Endothelial cell of umbilical vein (primary cell): ENCODE data around the gene S1PR5. TPM values are rescaled to one million over a fixed set of nuclear protein-coding genes. Genes with fewer than 3 reads are reported as not detected.

Experiments used
- BruUV-seq: library from RNA; stranded (reverse); fragments of 400-500 nt; replicated peaks from 2 replicates; lab custom pipeline; 2021; lab: Mats Ljungman, UMichigan
- CTCF ChIA-PET: fragments of 300-600, 350-600 bp; sonication (Branson Sonifier 250); formaldehyde crosslinking; loops from one replicate; lab custom pipeline; 2021; ENCODE audit warnings: antibody characterized with exemption, inconsistent platforms; lab: Charles Lee
- POLR2A ChIA-PET: fragments of 300-600, 350-600 bp; sonication (Branson Sonifier 250); formaldehyde crosslinking; loops from one replicate; lab custom pipeline; 2021; ENCODE audit warnings: antibody characterized with exemption, inconsistent platforms; lab: Charles Lee
- DNase-seq: peaks from one replicate; pipeline ENCODE4 v3.0.0-alpha.2; 2011; ENCODE audit warnings: low read depth, low spot score
- FAIRE-seq: peaks from 2 replicates; lab custom pipeline; 2011; peaks lifted over from hg19 to GRCh38; lab: Jason Lieb, UNC
- H2AFZ ChIP-seq: 2 replicates; pipeline ENCODE4 v1.6.0; 2012; ENCODE audit warnings: low read depth, low read length, control low read depth, inconsistent platforms
- H3K27ac ChIP-seq: 2 replicates; pipeline ENCODE4 v1.5.1; 2011; ENCODE audit warnings: low read depth, mild to moderate bottlenecking, control low read depth, low read length, moderate library complexity; ENCODE audit not compliant: insufficient read depth
- H3K27me3 ChIP-seq, 2 experiments: 2 replicates each; pipeline versions ENCODE4 v1.6.0 to v1.6.1; 2011; ENCODE audit warnings: low read length in 2 of 2, mixed read lengths in 1 of 2; ENCODE audit not compliant: control insufficient read depth in 2 of 2, insufficient read depth in 2 of 2
- H3K36me3 ChIP-seq, 2 experiments: 2 replicates in 1 of 2; 3 replicates in 1 of 2; pipeline ENCODE4 v1.5.1; 2011; ENCODE audit warnings: low read length in 2 of 2, mild to moderate bottlenecking in 1 of 2, moderate library complexity in 1 of 2; ENCODE audit not compliant: control insufficient read depth in 2 of 2, insufficient read depth in 2 of 2; ENCODE audit errors: extremely low read depth in 1 of 2
- H3K4me1 ChIP-seq: 3 replicates; pipeline ENCODE4 v1.5.1; 2011; ENCODE audit warnings: mild to moderate bottlenecking, low read length; ENCODE audit not compliant: control insufficient read depth, insufficient read depth; ENCODE audit errors: extremely low read depth
- H3K4me2 ChIP-seq: 2 replicates; pipeline ENCODE4 v1.6.1; 2011; ENCODE audit warnings: low read length, control low read depth, mixed read lengths; ENCODE audit not compliant: insufficient read depth
- H3K4me3 ChIP-seq, 3 experiments: fragments of 200-600 bp in 1 of 3; sonication (generic), shearing (Covaris generic) in 1 of 3; replicated peaks in 1 of 3; 2 replicates each; pipeline ENCODE4 v1.5.1; 2011 to 2016; ENCODE audit warnings: control low read depth in 3 of 3, low read length in 3 of 3, mild to moderate bottlenecking in 2 of 3, inconsistent platforms in 1 of 3, low read depth in 1 of 3, moderate library complexity in 1 of 3; ENCODE audit not compliant: insufficient read depth in 1 of 3
- H3K79me2 ChIP-seq: 2 replicates; pipeline ENCODE4 v1.6.0; 2012; ENCODE audit warnings: low read length, inconsistent platforms; ENCODE audit not compliant: control insufficient read depth, insufficient read depth
- H3K9ac ChIP-seq: replicated peaks from 2 replicates; pipeline ENCODE3; 2011; ENCODE audit warnings: low read length, control low read depth; ENCODE audit not compliant: insufficient read depth; ENCODE audit errors: extremely low read depth
- H3K9me1 ChIP-seq: replicated peaks from 3 replicates; pipeline ENCODE4 v1.6.0; 2011; ENCODE audit warnings: mild to moderate bottlenecking, low read length; ENCODE audit not compliant: control insufficient read depth, insufficient read depth; ENCODE audit errors: extremely low read depth
- H3K9me3 ChIP-seq: replicated peaks from 2 replicates; pipeline ENCODE4 v1.5.1; 2012; ENCODE audit warnings: low read length, inconsistent platforms; ENCODE audit not compliant: control insufficient read depth, insufficient read depth
- H4K20me1 ChIP-seq: replicated peaks from 2 replicates; pipeline ENCODE3; 2011; ENCODE audit warnings: mild to moderate bottlenecking, low read length; ENCODE audit not compliant: control insufficient read depth, insufficient read depth; ENCODE audit errors: extremely low read depth
- EZH2 ChIP-seq: IDR thresholded peaks from 2 replicates; pipeline ENCODE4 v1.6.1; 2012; ENCODE audit warnings: borderline replicate concordance, low read depth, mild to moderate bottlenecking, moderate library complexity, low read length, inconsistent platforms; ENCODE audit not compliant: severe bottlenecking
- FOS ChIP-seq: IDR thresholded peaks from 2 replicates; pipeline ENCODE4 v1.6.1; 2011; ENCODE audit warnings: mild to moderate bottlenecking, low read length, moderate library complexity, borderline replicate concordance; ENCODE audit not compliant: insufficient read depth
- GATA2 ChIP-seq: IDR thresholded peaks from 2 replicates; pipeline ENCODE4 v1.7.0; 2011; ENCODE audit warnings: low read depth, mild to moderate bottlenecking, moderate library complexity, mixed read lengths, low read length; ENCODE audit not compliant: insufficient read length, insufficient read depth
- JUN ChIP-seq: IDR thresholded peaks from 2 replicates; pipeline ENCODE4 v1.6.1; 2011; ENCODE audit warnings: borderline replicate concordance, low read depth; ENCODE audit not compliant: insufficient read length, insufficient read depth
- MYC ChIP-seq: IDR thresholded peaks from one replicate; pipeline ENCODE4 v1.6.1; 2011; ENCODE audit warnings: mild to moderate bottlenecking, low read depth, low read length
- POLR2A ChIP-seq: IDR thresholded peaks from 2 replicates; pipeline ENCODE4 v1.6.1; 2012; ENCODE audit warnings: low read depth, mild to moderate bottlenecking, control low read depth, low read length
- POLR2AphosphoS5 ChIP-seq: IDR thresholded peaks from 2 replicates; pipeline ENCODE4 v1.6.1; 2012; ENCODE audit warnings: low read depth, mild to moderate bottlenecking, control low read depth, low read length, moderate library complexity; ENCODE audit not compliant: insufficient read depth
- dilution Hi-C: fragments of 300-500 bp; cut with MboI; formaldehyde crosslinking; loops from one replicate; pipeline ENCODE4 v1.15.0; 2019; ENCODE audit warnings: low sequenced_read_pairs; ENCODE audit not compliant: extremely low pct_ligation_motif_present
- intact Hi-C: fragments of 100-400 bp; cut with micrococcal nuclease; formaldehyde crosslinking; loops from one replicate; pipeline ENCODE4 v1.10.0; 2022
- polyA plus RNA-seq, 4 experiments: library from polyadenylated mRNA; depleted of rRNA in 3 of 4; stranded (reverse) in 3 of 4; unstranded in 1 of 4; fragments of >200 nt; gene quantifications; 2 replicates each; pipeline versions ENCODE4 v1.2.1 to v1.2.3, GENCODE V29; 2011 to 2012; ENCODE audit warnings: missing spikeins in 1 of 4
- total RNA-seq: library from RNA; stranded (reverse); gene quantifications from 2 replicates; pipeline ENCODE4 v1.2.3, GENCODE V29; 2021
- TF ChIP-seq, protein P1 (sequence below), 2 donors: IDR thresholded peaks; 1 replicate in 1 of 2; 2 replicates in 1 of 2; pipeline ENCODE4 v1.5.1; 2011; ENCODE audit warnings: low read length in 2 of 2, mild to moderate bottlenecking in 2 of 2, moderate library complexity in 2 of 2, control low read depth in 1 of 2, inconsistent platforms in 1 of 2, low read depth in 1 of 2; ENCODE audit not compliant: insufficient read depth in 1 of 2; ENCODE audit errors: extremely low read depth in 1 of 2
- TF ChIP-seq, protein P2 (sequence below): IDR thresholded peaks from 2 replicates; pipeline ENCODE4 v1.6.1; 2011; ENCODE audit not compliant: insufficient read depth, insufficient read length

Gene S1PR5
- total and polyA plus RNA-seq, 2 donors (not counting 3 experiments of a cell fraction or from before 2014, with no cell fraction given) = not detected

DNA sequence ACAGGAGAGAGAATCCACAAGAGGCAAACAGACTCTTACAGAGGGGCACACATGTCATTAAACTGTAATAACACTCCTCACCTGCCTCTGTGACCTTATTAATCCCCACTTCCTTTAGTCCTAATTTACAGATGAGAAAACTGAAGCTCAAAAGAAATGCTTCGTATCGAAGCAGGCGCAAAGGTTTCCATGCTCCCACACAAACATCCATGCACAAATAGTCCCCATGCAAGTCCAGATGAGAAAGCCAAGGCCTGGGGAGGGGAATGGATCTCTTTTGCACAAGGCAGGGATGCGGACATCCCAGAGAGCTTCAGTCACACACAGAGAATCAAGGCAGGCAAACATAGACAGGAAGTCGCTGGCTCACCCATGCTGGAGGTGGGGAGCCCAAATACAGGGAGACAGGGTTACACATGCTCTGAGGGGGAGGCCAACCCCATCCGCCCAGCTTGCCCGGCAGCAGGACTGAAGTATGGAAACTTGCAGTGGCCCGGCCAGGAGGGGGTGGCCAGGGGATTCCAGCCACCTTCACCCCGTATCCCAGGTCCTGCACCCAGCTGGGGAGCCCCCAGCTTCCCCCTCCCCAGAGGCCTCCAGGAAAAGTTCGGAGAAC lies 468 bp downstream of the S1PR5 start:
- Histone ChIP-seq H3K9me3 (no peaks in the 10 kb centered on the region), H3K9ac (no peak overlapping the region), H3K4me2 (no peak overlapping the region), H3K36me3 (no peaks in the 10 kb centered on the region), H2AFZ (no peak overlapping the region), H3K4me3 (no peak overlapping the region), H3K79me2 (no peaks in the 10 kb centered on the region), H3K27me3 (peaks cover 51 to 69% of the 10 kb centered on the region in 2 experiments), H3K27ac (no peak overlapping the region), H3K4me1 (peaks cover 2% of the 10 kb centered on the region), H4K20me1 (no peaks in the 10 kb centered on the region), H3K9me1 (no peaks in the 10 kb centered on the region)
- FAIRE-seq = no peak
- POLR2A ChIA-PET = no interaction called here
- dilution Hi-C loops = no loop called here
- no peak for DNase-seq
- CTCF ChIA-PET = interaction anchor here (0.9 to 2.2 kb wide), 6 partner anchors 8 to 354 kb away, joined by 3 to 12 read pairs (median 4); no protein-coding TSS in a partner anchor
- BruUV-seq = no TSS peak
- TF ChIP-seq, protein P1, sequence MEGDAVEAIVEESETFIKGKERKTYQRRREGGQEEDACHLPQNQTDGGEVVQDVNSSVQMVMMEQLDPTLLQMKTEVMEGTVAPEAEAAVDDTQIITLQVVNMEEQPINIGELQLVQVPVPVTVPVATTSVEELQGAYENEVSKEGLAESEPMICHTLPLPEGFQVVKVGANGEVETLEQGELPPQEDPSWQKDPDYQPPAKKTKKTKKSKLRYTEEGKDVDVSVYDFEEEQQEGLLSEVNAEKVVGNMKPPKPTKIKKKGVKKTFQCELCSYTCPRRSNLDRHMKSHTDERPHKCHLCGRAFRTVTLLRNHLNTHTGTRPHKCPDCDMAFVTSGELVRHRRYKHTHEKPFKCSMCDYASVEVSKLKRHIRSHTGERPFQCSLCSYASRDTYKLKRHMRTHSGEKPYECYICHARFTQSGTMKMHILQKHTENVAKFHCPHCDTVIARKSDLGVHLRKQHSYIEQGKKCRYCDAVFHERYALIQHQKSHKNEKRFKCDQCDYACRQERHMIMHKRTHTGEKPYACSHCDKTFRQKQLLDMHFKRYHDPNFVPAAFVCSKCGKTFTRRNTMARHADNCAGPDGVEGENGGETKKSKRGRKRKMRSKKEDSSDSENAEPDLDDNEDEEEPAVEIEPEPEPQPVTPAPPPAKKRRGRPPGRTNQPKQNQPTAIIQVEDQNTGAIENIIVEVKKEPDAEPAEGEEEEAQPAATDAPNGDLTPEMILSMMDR (IDR thresholded peaks at IDR 0.05; ENCODE audit: extremely low read depth in 1 of 2, insufficient read depth in 1 of 2, low read depth in 1 of 2, low read length in 2 of 2) = no peak
- TF ChIP-seq EZH2 (no peak), GATA2 (no peak), POLR2AphosphoS5 (no peak), JUN (no peak), FOS (no peak), MYC (no peak), POLR2A (no peak)
- TF ChIP-seq, protein P2, sequence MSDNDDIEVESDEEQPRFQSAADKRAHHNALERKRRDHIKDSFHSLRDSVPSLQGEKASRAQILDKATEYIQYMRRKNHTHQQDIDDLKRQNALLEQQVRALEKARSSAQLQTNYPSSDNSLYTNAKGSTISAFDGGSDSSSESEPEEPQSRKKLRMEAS = no peak
- intact Hi-C loops = no loop called here
